ENCODE data around the gene SNRPA. TPM values are rescaled to one million over a fixed set of nuclear protein-coding genes. Genes with fewer than 3 reads are reported as not detected.

The SNRPA gene
- total and polyA plus RNA-seq, 12 donors: 18.5 to 176 (median 62.9) TPM

DNA sequence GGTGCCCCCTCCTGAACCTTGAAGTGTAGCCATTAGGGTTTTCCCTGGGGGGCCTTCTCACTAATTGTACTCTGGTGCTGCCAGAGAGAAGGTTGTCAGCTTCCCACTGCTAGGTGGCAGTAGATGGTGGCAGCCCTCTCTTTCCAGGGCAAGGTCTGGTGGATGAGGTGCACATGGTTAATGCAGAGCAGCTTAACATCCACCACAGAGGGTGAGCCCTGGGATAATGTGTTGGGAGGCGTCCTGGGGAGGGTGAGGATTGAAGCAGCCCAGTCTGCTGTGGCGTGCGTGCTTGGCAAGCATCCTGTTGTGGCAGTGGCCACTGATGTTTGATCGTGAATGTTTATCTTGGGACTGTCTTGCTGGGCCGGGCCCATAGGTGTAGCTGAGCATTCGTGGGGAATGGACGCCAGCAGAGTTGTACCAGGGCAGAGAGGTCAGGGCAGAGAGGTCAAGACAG lies 53.8 kb downstream of the SNRPA start:
- Histone ChIP-seq H3K27ac (peak overlapping the region in 3 of 5 donors; percentile 41 to 94 (median 90)), H3K4me3 (no peak overlapping the region), H3K36me3 (replicated peaks in 1 of 2) (peaks cover 0 to 40% of the 10 kb centered on the region in 2 donors), H3K4me1 (replicated peaks in 1 of 2) (peaks cover 49 to 81% of the 10 kb centered on the region in 2 donors), H3K27me3 (no peaks in the 10 kb centered on the region), H3K9me3 (replicated peaks in 1 of 3) (no peaks in the 10 kb centered on the region)
- DNase-seq: no peak
- TF ChIP-seq POLR2A (IDR thresholded peaks at IDR 0.05): no peak
- TF ChIP-seq, protein P1, sequence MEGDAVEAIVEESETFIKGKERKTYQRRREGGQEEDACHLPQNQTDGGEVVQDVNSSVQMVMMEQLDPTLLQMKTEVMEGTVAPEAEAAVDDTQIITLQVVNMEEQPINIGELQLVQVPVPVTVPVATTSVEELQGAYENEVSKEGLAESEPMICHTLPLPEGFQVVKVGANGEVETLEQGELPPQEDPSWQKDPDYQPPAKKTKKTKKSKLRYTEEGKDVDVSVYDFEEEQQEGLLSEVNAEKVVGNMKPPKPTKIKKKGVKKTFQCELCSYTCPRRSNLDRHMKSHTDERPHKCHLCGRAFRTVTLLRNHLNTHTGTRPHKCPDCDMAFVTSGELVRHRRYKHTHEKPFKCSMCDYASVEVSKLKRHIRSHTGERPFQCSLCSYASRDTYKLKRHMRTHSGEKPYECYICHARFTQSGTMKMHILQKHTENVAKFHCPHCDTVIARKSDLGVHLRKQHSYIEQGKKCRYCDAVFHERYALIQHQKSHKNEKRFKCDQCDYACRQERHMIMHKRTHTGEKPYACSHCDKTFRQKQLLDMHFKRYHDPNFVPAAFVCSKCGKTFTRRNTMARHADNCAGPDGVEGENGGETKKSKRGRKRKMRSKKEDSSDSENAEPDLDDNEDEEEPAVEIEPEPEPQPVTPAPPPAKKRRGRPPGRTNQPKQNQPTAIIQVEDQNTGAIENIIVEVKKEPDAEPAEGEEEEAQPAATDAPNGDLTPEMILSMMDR (IDR thresholded peaks at IDR 0.05): peak in 1 of 6 experiments; percentile 2
- 38 to 51% (median 50%) methylated on average over 4 to 7 of the region's 7 CpGs for WGBS, 4 donors
- intact Hi-C loops (cut with DNase I): loop anchor here (5.0 kb wide), 1 partner anchor 143 kb away; no protein-coding TSS in a partner anchor

DNA sequence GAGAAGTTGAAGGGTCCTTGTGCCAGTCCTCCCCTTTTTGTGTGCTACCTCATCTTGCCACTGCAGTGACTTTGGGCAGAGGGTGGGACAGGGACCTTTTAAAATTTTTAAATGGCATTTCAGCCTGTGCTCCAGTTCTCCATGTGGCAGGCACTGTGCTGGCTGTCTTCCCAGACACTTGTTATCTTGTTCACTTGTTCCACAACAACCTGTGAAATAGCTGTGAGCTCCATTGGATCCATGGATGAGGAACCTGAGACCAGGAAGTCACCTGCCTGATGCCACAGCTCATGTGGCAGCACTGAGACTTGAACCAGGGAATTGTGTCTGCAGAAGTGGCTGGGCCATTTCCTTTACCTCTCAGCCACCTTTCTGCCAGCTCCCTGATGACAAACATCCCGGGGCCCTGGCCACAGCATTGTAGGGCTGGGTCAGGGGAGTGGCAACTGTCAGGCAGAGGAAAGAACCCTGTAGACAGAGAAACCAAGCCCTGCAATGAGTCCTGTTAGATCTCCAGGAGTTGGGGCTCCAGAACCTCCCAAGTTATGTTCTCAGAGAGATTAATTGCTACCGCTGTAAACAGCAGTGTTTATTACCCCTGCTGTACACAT lies 54.4 kb downstream of the SNRPA start:
- no peak overlapping the region for H3K4me3 ChIP-seq
- TF ChIP-seq POLR2A (IDR thresholded peaks at IDR 0.05): no peak
- TF ChIP-seq, protein P1 (IDR thresholded peaks at IDR 0.05): peak in 1 of 6 experiments; percentile 1
- peaks cover 45 to 82% of the 10 kb centered on the region in 2 donors for H3K4me1 ChIP-seq (replicated peaks in 1 of 2)
- H3K27ac ChIP-seq: peak overlapping the region in 2 of 5 donors; percentile 90 to 94
- 61 to 100% (median 74%) methylated on average over 1 to 2 of the region's 2 CpGs for WGBS, 4 donors
- no peaks in the 10 kb centered on the region for H3K27me3 ChIP-seq
- intact Hi-C loops (cut with DNase I): loop anchor here in 1 of 2 donors (5.0 kb wide), 1 partner anchor 143 kb away; no protein-coding TSS in a partner anchor
- peaks cover 0 to 40% of the 10 kb centered on the region in 2 donors for H3K36me3 ChIP-seq (replicated peaks in 1 of 2)
- peak in 5 of 7 donors; percentile 67 to 80 (median 78) for DNase-seq
- no peaks in the 10 kb centered on the region for H3K9me3 ChIP-seq (replicated peaks in 1 of 3)

DNA sequence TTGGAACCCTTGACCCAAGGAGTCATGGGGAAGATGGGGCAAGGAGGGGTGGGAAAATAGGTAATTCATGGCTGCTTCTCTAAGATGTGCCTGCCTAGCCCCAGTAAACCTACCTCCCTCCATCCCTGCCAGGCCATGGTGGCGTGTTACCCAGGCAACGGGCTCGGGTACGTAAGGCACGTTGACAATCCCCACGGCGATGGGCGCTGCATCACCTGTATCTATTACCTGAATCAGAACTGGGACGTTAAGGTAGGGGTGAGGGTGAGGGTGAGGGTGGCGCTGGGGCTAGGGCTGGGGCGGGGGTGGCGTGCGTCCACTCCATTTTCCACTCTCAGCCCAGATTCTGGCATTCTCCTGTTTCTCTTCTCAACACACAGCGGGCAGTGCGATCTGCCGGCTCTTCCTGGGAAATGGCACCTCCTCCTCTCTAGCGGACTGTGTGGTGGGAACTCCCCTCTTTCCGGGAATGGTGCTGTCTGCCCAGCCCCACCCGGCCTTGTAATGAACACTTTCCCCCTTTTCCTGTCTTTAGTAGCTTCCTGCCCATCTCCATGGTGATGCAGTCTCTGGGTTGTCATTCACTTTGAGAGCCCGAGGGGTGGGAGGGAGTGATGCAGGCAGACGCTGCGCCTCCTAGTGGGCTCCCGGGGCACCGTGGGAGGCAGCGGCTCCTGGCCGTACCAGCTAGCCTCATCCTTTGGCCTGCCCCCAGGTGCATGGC lies 55.6 kb downstream of the SNRPA start:
- 38 to 52% (median 47%) methylated on average over 9 to 26 of the region's 26 CpGs for WGBS, 4 donors
- peaks cover 0 to 30% of the 10 kb centered on the region in 2 donors for H3K36me3 ChIP-seq (replicated peaks in 1 of 2)
- no peaks in the 10 kb centered on the region for H3K9me3 ChIP-seq (replicated peaks in 1 of 3)
- TF ChIP-seq, protein P1 (IDR thresholded peaks at IDR 0.05): peak; percentile 23 to 76 (median 66)
- no peak for TF ChIP-seq POLR2A (IDR thresholded peaks at IDR 0.05)
- no peaks in the 10 kb centered on the region for H3K27me3 ChIP-seq
- no peak overlapping the region for H3K4me3 ChIP-seq
- H3K27ac ChIP-seq: peak overlapping the region in 4 of 5 donors; percentile 22 to 94 (median 68)
- peaks cover 39 to 74% of the 10 kb centered on the region in 2 donors for H3K4me1 ChIP-seq (replicated peaks in 1 of 2)
- intact Hi-C loops (cut with DNase I): loop anchor here in 1 of 2 donors (5.0 kb wide), 1 partner anchor 144 kb away; no protein-coding TSS in a partner anchor
- peak; percentile 68 to 94 (median 77) for DNase-seq

All from adrenal gland (tissue), 12 donors.